GM13976 (cell line): ENCODE measurements around the gene EVC2.

ENCODE experiments used
- DNase-seq: peaks from one replicate; pipeline ENCODE4 v3.0.0; 2012; ENCODE audit warnings: low spot score
- in situ Hi-C: fragments of 300-500 bp; cut with MboI; formaldehyde crosslinking; loops from one replicate; pipeline ENCODE4 v1.12.0; 2022; ENCODE audit warnings: low sequenced_read_pairs, mixed read lengths, inconsistent platforms; ENCODE audit not compliant: unreplicated experiment
- TF ChIP-seq, protein P1 (sequence below): IDR thresholded peaks from 2 replicates; pipeline ENCODE4 v1.5.1; 2012; ENCODE audit warnings: borderline replicate concordance, mild to moderate bottlenecking; ENCODE audit not compliant: insufficient read depth; ENCODE audit errors: extremely low read depth, missing control alignments, control extremely low read depth

The EVC2 gene

DNA sequence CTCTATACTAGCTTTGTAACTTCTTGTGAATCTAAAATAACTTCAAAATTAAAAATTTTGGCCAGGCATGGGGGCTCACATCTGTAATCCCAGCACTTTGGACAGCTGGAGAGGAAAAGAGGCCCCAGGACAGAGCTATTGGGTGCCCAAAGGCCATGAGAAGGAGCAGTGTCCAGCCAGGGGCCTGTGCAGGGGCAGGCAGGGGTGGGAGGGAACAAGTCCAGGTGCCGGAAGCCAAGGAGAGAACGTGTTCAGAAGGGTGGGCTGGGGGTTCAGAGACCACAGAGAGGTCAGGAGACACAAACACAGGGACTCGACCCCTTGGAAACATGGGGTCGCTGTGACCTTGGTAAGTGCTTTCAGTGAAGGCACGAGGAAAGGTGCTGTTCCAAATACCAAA is 138.9 kb downstream of the EVC2 start:
- TF ChIP-seq, protein P1, sequence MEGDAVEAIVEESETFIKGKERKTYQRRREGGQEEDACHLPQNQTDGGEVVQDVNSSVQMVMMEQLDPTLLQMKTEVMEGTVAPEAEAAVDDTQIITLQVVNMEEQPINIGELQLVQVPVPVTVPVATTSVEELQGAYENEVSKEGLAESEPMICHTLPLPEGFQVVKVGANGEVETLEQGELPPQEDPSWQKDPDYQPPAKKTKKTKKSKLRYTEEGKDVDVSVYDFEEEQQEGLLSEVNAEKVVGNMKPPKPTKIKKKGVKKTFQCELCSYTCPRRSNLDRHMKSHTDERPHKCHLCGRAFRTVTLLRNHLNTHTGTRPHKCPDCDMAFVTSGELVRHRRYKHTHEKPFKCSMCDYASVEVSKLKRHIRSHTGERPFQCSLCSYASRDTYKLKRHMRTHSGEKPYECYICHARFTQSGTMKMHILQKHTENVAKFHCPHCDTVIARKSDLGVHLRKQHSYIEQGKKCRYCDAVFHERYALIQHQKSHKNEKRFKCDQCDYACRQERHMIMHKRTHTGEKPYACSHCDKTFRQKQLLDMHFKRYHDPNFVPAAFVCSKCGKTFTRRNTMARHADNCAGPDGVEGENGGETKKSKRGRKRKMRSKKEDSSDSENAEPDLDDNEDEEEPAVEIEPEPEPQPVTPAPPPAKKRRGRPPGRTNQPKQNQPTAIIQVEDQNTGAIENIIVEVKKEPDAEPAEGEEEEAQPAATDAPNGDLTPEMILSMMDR, result no peak
- no peak for DNase-seq
- in situ Hi-C loops, result no loop called here

DNA sequence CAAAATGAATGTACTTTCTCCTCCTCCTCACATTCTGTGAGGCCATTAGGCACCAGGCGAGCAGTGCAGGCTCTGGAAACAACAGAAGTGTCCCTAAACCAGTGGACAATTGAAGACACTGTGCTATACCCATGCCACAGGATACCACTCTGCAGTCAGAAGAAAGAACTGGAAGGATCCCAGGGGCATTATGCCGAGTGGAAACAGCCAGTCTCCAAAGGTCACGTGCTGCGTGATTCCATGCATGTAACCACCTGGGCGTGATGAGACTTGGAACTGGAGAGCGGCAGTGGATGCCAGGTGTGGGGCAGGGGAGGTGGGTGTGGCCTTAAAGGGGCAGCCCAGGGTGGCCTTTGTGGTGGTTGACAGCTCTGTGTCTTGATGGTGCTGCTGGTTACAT is 139.4 kb downstream of the EVC2 start:
- TF ChIP-seq, protein P1, result no peak
- DNase-seq, result no peak
- in situ Hi-C loops, result no loop called here

DNA sequence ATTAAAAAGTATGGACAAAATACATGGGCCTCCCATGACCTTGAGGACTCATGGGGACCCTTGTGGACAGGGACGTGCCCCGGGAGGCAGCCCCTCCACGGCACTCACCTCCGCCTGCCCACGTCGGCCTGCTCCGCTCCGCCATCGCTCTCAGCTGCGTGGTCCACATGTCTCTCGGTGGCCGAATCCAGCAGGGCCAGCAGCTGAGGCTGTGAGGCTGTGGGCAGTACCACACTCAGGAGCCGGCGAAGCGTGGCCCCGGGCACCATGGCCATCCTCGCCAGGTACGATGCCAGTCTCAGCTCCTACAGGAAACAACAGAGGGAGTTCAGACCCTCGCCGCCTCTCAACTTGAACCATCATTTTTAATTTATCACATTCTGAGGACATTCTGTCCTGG is 140.0 kb downstream of the EVC2 start:
- TF ChIP-seq, protein P1, result no peak
- in situ Hi-C loops, result no loop called here
- no peak for DNase-seq

DNA sequence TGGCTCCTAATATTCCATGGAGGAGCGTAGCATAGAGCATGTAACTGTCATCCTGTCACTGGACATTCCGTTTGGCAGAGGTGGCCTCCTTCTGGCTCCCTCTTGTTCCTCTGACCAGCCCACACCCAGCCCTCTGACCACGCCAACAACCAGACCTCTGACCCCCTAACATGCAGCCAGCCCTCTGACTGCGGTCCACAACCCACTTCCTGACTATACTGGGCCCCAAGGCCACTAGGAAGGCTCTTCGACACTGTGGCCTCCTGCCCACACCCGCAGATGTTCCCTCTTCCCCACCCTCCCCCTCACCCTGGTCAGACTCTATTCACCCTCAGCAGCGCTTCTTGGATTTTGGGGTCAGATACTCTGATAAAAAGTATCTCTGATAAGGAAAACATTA is 141.4 kb downstream of the EVC2 start:
- TF ChIP-seq, protein P1, result no peak
- in situ Hi-C loops, result no loop called here
- DNase-seq, result no peak

DNA sequence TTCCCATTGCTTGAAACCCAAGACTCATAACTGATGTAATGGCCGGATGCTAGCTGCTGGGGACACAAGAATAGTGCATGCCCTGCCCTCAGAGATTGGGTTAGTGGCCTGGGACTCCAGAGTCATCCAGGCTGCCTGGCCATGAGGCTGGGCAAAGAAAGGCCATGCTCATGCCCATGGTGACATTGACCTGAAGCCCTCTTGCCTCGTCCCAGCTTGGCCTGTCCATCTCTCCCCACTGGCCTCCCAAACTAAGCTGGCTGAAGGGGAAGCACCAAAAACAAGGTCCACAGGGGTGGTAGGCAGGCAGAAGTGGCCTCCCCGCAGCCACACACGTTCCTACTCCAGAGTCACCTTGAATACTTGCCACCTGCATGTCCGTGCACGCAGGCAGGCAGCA is 141.8 kb downstream of the EVC2 start:
- TF ChIP-seq, protein P1, result no peak
- DNase-seq, result no peak
- in situ Hi-C loops, result no loop called here

DNA sequence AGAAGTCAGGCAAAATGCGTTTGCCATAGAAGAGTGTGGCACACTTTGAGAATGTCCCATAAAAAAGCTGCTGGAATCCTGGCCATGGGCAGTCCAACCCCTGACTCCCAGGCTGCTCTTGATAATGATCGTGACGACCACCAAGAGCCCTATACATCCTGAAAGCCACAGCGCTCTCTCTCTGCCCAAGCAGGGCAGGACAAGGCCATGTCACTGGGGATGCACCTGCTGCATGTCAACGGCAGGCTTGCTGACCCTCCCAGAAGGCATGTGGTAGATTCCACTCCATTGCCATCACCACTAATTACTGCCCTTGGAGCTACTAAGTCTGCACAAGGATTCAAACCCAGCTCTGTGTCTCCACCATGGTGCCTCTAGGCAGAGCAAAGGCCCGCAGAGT is 144.5 kb downstream of the EVC2 start:
- TF ChIP-seq, protein P1, result no peak
- no peak for DNase-seq
- in situ Hi-C loops, result no loop called here

DNA sequence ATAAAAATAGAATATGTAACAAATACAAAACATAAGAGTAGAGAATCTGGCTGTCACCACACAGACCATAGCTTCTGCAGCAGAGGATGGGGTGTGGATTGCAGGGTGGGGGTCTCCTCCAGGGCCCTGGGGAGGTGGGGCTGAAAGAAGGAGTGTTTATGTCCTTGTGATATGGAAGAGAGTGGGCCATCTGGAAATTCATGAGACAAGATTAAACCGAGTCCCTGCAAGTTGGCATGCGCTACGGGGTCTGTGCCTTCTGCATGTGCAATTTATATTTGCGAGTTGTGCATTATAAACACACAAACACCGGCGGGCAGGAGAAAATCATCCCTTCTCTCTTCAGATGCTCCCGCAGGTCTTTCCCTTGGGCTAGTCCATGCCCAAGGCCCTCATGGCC is 145.9 kb downstream of the EVC2 start:
- no peak for DNase-seq

More for the DNA sequence above, 145.9 kb downstream of the EVC2 start:
- TF ChIP-seq, protein P1, result no peak
- in situ Hi-C loops, result no loop called here
